Measurements from ENCODE around the gene COQ7. TPM values are rescaled to one million over a fixed set of nuclear protein-coding genes. Genes with fewer than 3 reads are reported as not detected.

COQ7 gene
- total RNA-seq, 2 experiments from 2014 or later: 13.2 to 16.0 TPM

- POLR2A ChIA-PET: no interaction called here
- ATAC-seq (no peak), DNase-seq (peak; percentile 33)
- no peaks in the 10 kb centered on the region for H3K9me3 Mint-ChIP-seq (ENCODE audit: low read depth)
- CTCF ChIA-PET: interaction anchor here (0.6 kb wide), 1 partner anchor 86 kb away, joined by 3 read pairs; no protein-coding TSS in a partner anchor
- peaks cover 20% of the 10 kb centered on the region for H3K4me1 Mint-ChIP-seq
- peak overlapping the region; percentile 56 for H3K4me3 Mint-ChIP-seq
- no peak overlapping the region for H3K27ac Mint-ChIP-seq
- intact Hi-C loops (cut with DNase I, micrococcal nuclease): no loop called here
- H3K27me3 Mint-ChIP-seq: peaks cover 22% of the 10 kb centered on the region
- no peaks in the 10 kb centered on the region for H3K36me3 Mint-ChIP-seq (ENCODE audit: low read depth)
These were observed 47.1 kb downstream of the COQ7 start for GRCh38 chr16:19114359-19115147.

- Mint-ChIP-seq H3K27ac (no peak overlapping the region), H3K4me1 (peaks cover 26% of the 10 kb centered on the region), H3K9me3 (ENCODE audit: low read depth) (no peaks in the 10 kb centered on the region), H3K27me3 (peaks cover 20% of the 10 kb centered on the region), H3K4me3 (peak overlapping the region; percentile 28), H3K36me3 (ENCODE audit: low read depth) (no peaks in the 10 kb centered on the region)
- intact Hi-C loops (cut with DNase I, micrococcal nuclease): no loop called here
- ChIA-PET CTCF (interaction anchor here (0.5 to 0.7 kb wide), 2 partner anchors 9 to 38 kb away, joined by 3 read pairs; no protein-coding TSS in a partner anchor), POLR2A (no interaction called here)
- ATAC-seq (no peak), DNase-seq (no peak)
These were observed 48.0 kb downstream of the COQ7 start for GRCh38 chr16:19115148-19116021.

- Mint-ChIP-seq H3K27ac (peak overlapping the region; percentile 34), H3K27me3 (peaks cover 19% of the 10 kb centered on the region), H3K4me1 (peaks cover 26% of the 10 kb centered on the region), H3K4me3 (no peak overlapping the region), H3K36me3 (ENCODE audit: low read depth) (no peaks in the 10 kb centered on the region), H3K9me3 (ENCODE audit: low read depth) (no peaks in the 10 kb centered on the region)
- ATAC-seq: no peak
- POLR2A ChIA-PET: no interaction called here
- intact Hi-C loops (cut with DNase I, micrococcal nuclease): no loop called here
- no peak for DNase-seq
- CTCF ChIA-PET: interaction anchor here (1.0 to 3.3 kb wide), 4 partner anchors 22 to 386 kb away, joined by 3 to 8 read pairs (median 5); no protein-coding TSS in a partner anchor
These were observed 49.5 kb downstream of the COQ7 start for GRCh38 chr16:19116711-19117449.

- peak; percentile 68 for ATAC-seq
- CTCF ChIA-PET: interaction anchor here (0.9 to 3.3 kb wide), 3 partner anchors 21 to 60 kb away, joined by 3 to 8 read pairs (median 4); no protein-coding TSS in a partner anchor
- DNase-seq: peak; percentile 59
- Mint-ChIP-seq H3K27ac (peak overlapping the region; percentile 91), H3K36me3 (ENCODE audit: low read depth) (no peaks in the 10 kb centered on the region), H3K4me3 (peak overlapping the region; percentile 62), H3K27me3 (peaks cover 8% of the 10 kb centered on the region), H3K9me3 (ENCODE audit: low read depth) (no peaks in the 10 kb centered on the region), H3K4me1 (peaks cover 22% of the 10 kb centered on the region)
- POLR2A ChIA-PET: interaction anchor here (0.6 to 1.0 kb wide), 2 partner anchors 12 to 538 kb away, joined by 3 to 4 read pairs; no protein-coding TSS in a partner anchor
- intact Hi-C loops (cut with DNase I, micrococcal nuclease): loop anchor here (1.0 to 2.0 kb wide), 2 partner anchors 175 to 176 kb away; no protein-coding TSS in a partner anchor
These were observed 51.6 kb downstream of the COQ7 start for GRCh38 chr16:19118938-19119431.

GRCh38 chr16:19119564-19119963, 52.1 kb downstream of the COQ7 start:
- ChIA-PET CTCF (interaction anchor here (0.7 to 1.1 kb wide), 3 partner anchors 20 to 60 kb away, joined by 3 to 4 read pairs (median 3); no protein-coding TSS in a partner anchor), POLR2A (interaction anchor here (0.6 to 1.0 kb wide), 3 partner anchors 11 to 126 kb away, joined by 4 to 5 read pairs (median 5); no protein-coding TSS in a partner anchor)
- H3K36me3 Mint-ChIP-seq (ENCODE audit: low read depth): no peaks in the 10 kb centered on the region
- peaks cover 8% of the 10 kb centered on the region for H3K27me3 Mint-ChIP-seq
- no peak overlapping the region for H3K4me3 Mint-ChIP-seq
- ATAC-seq: peak; percentile 50
- no peaks in the 10 kb centered on the region for H3K9me3 Mint-ChIP-seq (ENCODE audit: low read depth)
- DNase-seq: no peak
- peak overlapping the region; percentile 60 for H3K27ac Mint-ChIP-seq
- intact Hi-C loops (cut with DNase I, micrococcal nuclease): loop anchor here (1.0 to 2.0 kb wide), 2 partner anchors 175 kb away; no protein-coding TSS in a partner anchor
- peaks cover 22% of the 10 kb centered on the region for H3K4me1 Mint-ChIP-seq

GRCh38 chr16:19123535-19124178, 56.2 kb downstream of the COQ7 start:
- POLR2A ChIA-PET: no interaction called here

GRCh38 chr16:19126300-19126699, 58.9 kb downstream of the COQ7 start:
- H3K4me3 Mint-ChIP-seq: no peak overlapping the region
- H3K27me3 Mint-ChIP-seq: no peaks in the 10 kb centered on the region
- intact Hi-C loops (cut with DNase I, micrococcal nuclease): no loop called here
- no peak overlapping the region for H3K27ac Mint-ChIP-seq
- ChIA-PET POLR2A (no interaction called here), CTCF (interaction anchor here (0.6 to 0.7 kb wide), 2 partner anchors 64 to 87 kb away, joined by 3 to 5 read pairs; no protein-coding TSS in a partner anchor)
- H3K36me3 Mint-ChIP-seq (ENCODE audit: low read depth): no peaks in the 10 kb centered on the region
- ATAC-seq (no peak), DNase-seq (no peak)
- no peaks in the 10 kb centered on the region for H3K9me3 Mint-ChIP-seq (ENCODE audit: low read depth)
- H3K4me1 Mint-ChIP-seq: peaks cover 19% of the 10 kb centered on the region

More at GRCh38 chr16:19123535-19124178, 56.2 kb downstream of the COQ7 start:
- CTCF ChIA-PET: interaction anchor here (0.7 to 1.1 kb wide), 2 partner anchors 16 to 38 kb away, joined by 3 read pairs; no protein-coding TSS in a partner anchor
- H3K27me3 Mint-ChIP-seq: peaks cover 3% of the 10 kb centered on the region
- no peak for DNase-seq
- intact Hi-C loops (cut with DNase I, micrococcal nuclease): no loop called here
- peaks cover 24% of the 10 kb centered on the region for H3K4me1 Mint-ChIP-seq
- H3K4me3 Mint-ChIP-seq: no peak overlapping the region
- H3K27ac Mint-ChIP-seq: no peak overlapping the region
- no peaks in the 10 kb centered on the region for H3K36me3 Mint-ChIP-seq (ENCODE audit: low read depth)
- no peak for ATAC-seq
- H3K9me3 Mint-ChIP-seq (ENCODE audit: low read depth): no peaks in the 10 kb centered on the region

GRCh38 chr16:19127205-19127604, 59.8 kb downstream of the COQ7 start:
- POLR2A ChIA-PET: no interaction called here
- Mint-ChIP-seq H3K27me3 (no peaks in the 10 kb centered on the region), H3K27ac (peak overlapping the region; percentile 7), H3K36me3 (ENCODE audit: low read depth) (no peaks in the 10 kb centered on the region), H3K4me3 (no peak overlapping the region), H3K4me1 (peaks cover 21% of the 10 kb centered on the region), H3K9me3 (ENCODE audit: low read depth) (no peaks in the 10 kb centered on the region)
- CTCF ChIA-PET: interaction anchor here (1.0 kb wide), 1 partner anchor 52 kb away, joined by 3 read pairs; no protein-coding TSS in a partner anchor
- ATAC-seq (peak; percentile 66), DNase-seq (no peak)
- intact Hi-C loops (cut with DNase I, micrococcal nuclease): no loop called here

- ATAC-seq (peak; percentile 57), DNase-seq (peak; percentile 16)
- peaks cover 21% of the 10 kb centered on the region for H3K4me1 Mint-ChIP-seq
- H3K36me3 Mint-ChIP-seq (ENCODE audit: low read depth): no peaks in the 10 kb centered on the region
- H3K27me3 Mint-ChIP-seq: no peaks in the 10 kb centered on the region
- no peak overlapping the region for H3K4me3 Mint-ChIP-seq
- CTCF ChIA-PET: interaction anchor here (1.0 to 1.1 kb wide), 2 partner anchors 41 to 51 kb away, joined by 3 to 4 read pairs; no protein-coding TSS in a partner anchor
- H3K27ac Mint-ChIP-seq: peak overlapping the region; percentile 7
- H3K9me3 Mint-ChIP-seq (ENCODE audit: low read depth): no peaks in the 10 kb centered on the region
- POLR2A ChIA-PET: no interaction called here
- intact Hi-C loops (cut with DNase I, micrococcal nuclease): no loop called here
These were observed 60.3 kb downstream of the COQ7 start for GRCh38 chr16:19127674-19128131.

Data from activated CD4-positive, alpha-beta T cell treated with anti-CD3 and anti-CD28 coated beads for 36 hours (primary cell).